GM23338 (cell line): ENCODE data around the gene TMPRSS9. TPM values are rescaled to one million over a fixed set of nuclear protein-coding genes. Genes with fewer than 3 reads are reported as not detected.

Experiments used
- ATAC-seq: fragments of 200-7000 bp; cut with Tn5 transposase; 3 replicates; pipeline ENCODE4 v1.9.1; 2020
- DNase-seq: peaks from one replicate; pipeline ENCODE4 v3.0.0-alpha.2; 2015; ENCODE audit warnings: low spot score
- H2AFZ ChIP-seq: fragments of 200-600 bp; sonication (generic); 2 replicates; pipeline ENCODE4 v1.8.0; 2016; ENCODE audit warnings: antibody characterized with exemption, mild to moderate bottlenecking, moderate library complexity
- H3F3A ChIP-seq: fragments of 200-600 bp; sonication (generic); replicated peaks from 2 replicates; pipeline ENCODE4 v1.8.0; 2017; ENCODE audit warnings: antibody characterized with exemption, mixed run types, low read depth
- H3K27ac ChIP-seq: fragments of 200-600 bp; sonication (generic); 2 replicates; pipeline ENCODE4 v1.6.1; 2016; ENCODE audit warnings: low read depth
- H3K27me3 ChIP-seq: fragments of 200-600 bp; sonication (generic); 2 replicates; pipeline ENCODE4 v1.8.0; 2016; ENCODE audit warnings: mild to moderate bottlenecking, mixed run types, moderate library complexity; ENCODE audit not compliant: insufficient read depth
- H3K36me3 ChIP-seq: fragments of 200-600 bp; sonication (generic); 2 replicates; pipeline ENCODE4 v1.8.0; 2016; ENCODE audit warnings: mild to moderate bottlenecking; ENCODE audit not compliant: insufficient read depth
- H3K4me1 ChIP-seq: fragments of 200-600 bp; sonication (generic); 2 replicates; pipeline ENCODE4 v1.8.0; 2016; ENCODE audit warnings: mild to moderate bottlenecking, moderate library complexity; ENCODE audit not compliant: insufficient read depth
- H3K4me2 ChIP-seq: fragments of 200-600 bp; sonication (generic); 2 replicates; pipeline ENCODE4 v1.7.1; 2017; ENCODE audit warnings: mixed run types
- H3K4me3 ChIP-seq: fragments of 200-600 bp; sonication (generic); 2 replicates; pipeline ENCODE4 v1.6.1; 2016; ENCODE audit warnings: mixed run types
- H3K79me2 ChIP-seq: fragments of 200-600 bp; sonication (generic); replicated peaks from 2 replicates; pipeline ENCODE4 v1.8.0; 2017; ENCODE audit warnings: mild to moderate bottlenecking; ENCODE audit not compliant: insufficient read depth
- H3K9me2 ChIP-seq: fragments of 200-600 bp; sonication (generic); 2 replicates; pipeline ENCODE4 v1.8.0; 2017; ENCODE audit not compliant: insufficient read depth
- H4K20me1 ChIP-seq: fragments of 200-600 bp; sonication (generic); replicated peaks from 2 replicates; pipeline ENCODE4 v1.8.0; 2017; ENCODE audit warnings: mild to moderate bottlenecking; ENCODE audit not compliant: insufficient read depth
- H3K27ac Mint-ChIP-seq: 2 replicates; pipeline ENCODE4 v1.8.0; 2020; ENCODE audit warnings: inconsistent platforms, mild to moderate bottlenecking, moderate library complexity, mixed read lengths
- H3K27me3 Mint-ChIP-seq: 3 replicates; pipeline ENCODE4 v1.8.0; 2022; ENCODE audit warnings: low read depth, mild to moderate bottlenecking, moderate library complexity, mixed read lengths, inconsistent platforms; ENCODE audit not compliant: insufficient read depth, poor library complexity
- H3K36me3 Mint-ChIP-seq: 3 replicates; pipeline ENCODE4 v1.8.0; 2021; ENCODE audit warnings: low read depth, mild to moderate bottlenecking, inconsistent platforms, moderate library complexity, mixed read lengths
- H3K4me1 Mint-ChIP-seq: 3 replicates; pipeline ENCODE4 v1.8.0; 2020; ENCODE audit warnings: mild to moderate bottlenecking, inconsistent platforms, mixed read lengths
- H3K4me3 Mint-ChIP-seq: 3 replicates; pipeline ENCODE4 v1.8.0; 2021; ENCODE audit warnings: moderate library complexity, mild to moderate bottlenecking, inconsistent platforms, mixed read lengths
- H3K9me3 Mint-ChIP-seq: 3 replicates; pipeline ENCODE4 v1.8.0; 2020; ENCODE audit warnings: moderate library complexity, mild to moderate bottlenecking, inconsistent platforms, mixed read lengths
- CREB1 ChIP-seq: fragments of 250-450 bp; sonication (Bioruptor Pico); IDR thresholded peaks from 2 replicates; pipeline ENCODE4 v1.5.0; 2020; ENCODE audit warnings: low read depth, mild to moderate bottlenecking, moderate library complexity
- EZH2 ChIP-seq: fragments of 200-600 bp; sonication (generic); IDR thresholded peaks from one replicate; pipeline ENCODE4 v1.8.0; 2017; ENCODE audit warnings: antibody characterized with exemption, mild to moderate bottlenecking, low read depth; ENCODE audit not compliant: unreplicated experiment
- EZH2phosphoT487 ChIP-seq: fragments of 200-600 bp; sonication (generic); IDR thresholded peaks from one replicate; pipeline ENCODE4 v1.8.1; 2018; ENCODE audit warnings: antibody characterized with exemption; ENCODE audit not compliant: unreplicated experiment
- JUNB ChIP-seq: IDR thresholded peaks from one replicate; pipeline ENCODE4 v1.6.1; 2016; ENCODE audit warnings: antibody characterized with exemption; ENCODE audit not compliant: unreplicated experiment
- NANOG ChIP-seq: IDR thresholded peaks from 2 replicates; pipeline ENCODE4 v1.6.1; 2016; ENCODE audit warnings: antibody characterized with exemption, borderline replicate concordance
- POLR2AphosphoS5 ChIP-seq: IDR thresholded peaks from 2 replicates; pipeline ENCODE4 v1.6.1; 2016; ENCODE audit warnings: antibody characterized with exemption, low read depth
- REST ChIP-seq: IDR thresholded peaks from one replicate; pipeline ENCODE4 v1.6.1; 2018; ENCODE audit warnings: antibody characterized with exemption; ENCODE audit not compliant: unreplicated experiment
- STAT1 ChIP-seq: IDR thresholded peaks from one replicate; pipeline ENCODE4 v1.6.1; 2016; ENCODE audit warnings: antibody characterized with exemption; ENCODE audit not compliant: unreplicated experiment
- ZNF114 ChIP-seq: fragments of 250-450 bp; sonication (Bioruptor Pico); IDR thresholded peaks from 2 replicates; pipeline ENCODE4 v1.5.0; 2020; ENCODE audit warnings: mild to moderate bottlenecking, moderate library complexity
- ZNF331 ChIP-seq: fragments of 250-450 bp; sonication (Bioruptor Pico); IDR thresholded peaks from 2 replicates; pipeline ENCODE4 v1.5.0; 2020; ENCODE audit warnings: low read depth, mild to moderate bottlenecking, moderate library complexity
- polyA plus RNA-seq: library from polyadenylated mRNA; unstranded; fragments of >200 nt; fragmentation: Nextera tagmentation; extraction: Ambion mirVana; gene quantifications from 2 replicates; pipeline ENCODE4 v1.2.1, GENCODE V29; 2016
- total RNA-seq: library from RNA; depleted of rRNA; stranded (reverse); fragments of >200 nt; shearing (Covaris generic); gene quantifications from 2 replicates; pipeline ENCODE4 v1.2.3, GENCODE V29; 2014
- TF ChIP-seq, protein P1 (sequence below): IDR thresholded peaks from 2 replicates; pipeline ENCODE4 v1.6.1; 2016; ENCODE audit warnings: antibody characterized with exemption
- TF ChIP-seq, protein P2 (sequence below): fragments of 250-450 bp; sonication (Bioruptor Pico); IDR thresholded peaks from 2 replicates; pipeline ENCODE4 v1.5.0; 2020; ENCODE audit warnings: mild to moderate bottlenecking, moderate library complexity
- TF ChIP-seq, protein P3 (sequence below), 2 experiments: fragments of 200-600 bp in 1 of 2; sonication (generic) in 1 of 2; conservative IDR thresholded peaks; 2 replicates each; pipeline versions ENCODE4 v1.5.1 to v1.6.1; 2016 to 2017; ENCODE audit warnings: antibody characterized with exemption in 2 of 2, low read depth in 2 of 2, mild to moderate bottlenecking in 2 of 2, moderate library complexity in 1 of 2

Gene TMPRSS9
- total and polyA plus RNA-seq, 2 experiments from 2014 or later = 0.05 to 0.28 TPM

GRCh38 chr19:2326699-2327360 lies 33.2 kb upstream of the TMPRSS9 start:
- 0 out of 2 replicates have a peak overlapping the region, but pooled peaks have one; percentile 95 for H3K27ac Mint-ChIP-seq
- Histone ChIP-seq H3K36me3 (no peaks in the 10 kb centered on the region), H3K9me2 (no peaks in the 10 kb centered on the region), H3K27ac (peak overlapping the region; percentile 61; the same call in 1 of the 2 replicates), H4K20me1 (peaks cover 10% of the 10 kb centered on the region; the same call in 1 of the 2 replicates), H3K4me2 (peak overlapping the region; percentile 93; the same call in 1 of the 2 replicates), H3K4me1 (peaks cover 20% of the 10 kb centered on the region), H3K27me3 (no peaks in the 10 kb centered on the region), H3F3A (0 out of 2 replicates have a peak, but pooled peaks cover 3% of the 10 kb centered on the region), H2AFZ (no peak overlapping the region), H3K4me3 (no peak overlapping the region; the same call in 1 of the 2 replicates), H3K79me2 (peaks cover 60% of the 10 kb centered on the region)
- H3K4me1 Mint-ChIP-seq = peaks cover 39% of the 10 kb centered on the region
- no peak for ATAC-seq
- peak overlapping the region; percentile 52 for H3K4me3 Mint-ChIP-seq
- no peak for DNase-seq
- no peak for TF ChIP-seq ZNF114 (CRISPR knock-in tag)
- TF ChIP-seq POLR2AphosphoS5 = no peak
- TF ChIP-seq JUNB = no peak
- no peak for TF ChIP-seq ZNF331 (CRISPR knock-in tag)
- TF ChIP-seq EZH2 = no peak
- TF ChIP-seq STAT1 = no peak
- TF ChIP-seq, protein P1, sequence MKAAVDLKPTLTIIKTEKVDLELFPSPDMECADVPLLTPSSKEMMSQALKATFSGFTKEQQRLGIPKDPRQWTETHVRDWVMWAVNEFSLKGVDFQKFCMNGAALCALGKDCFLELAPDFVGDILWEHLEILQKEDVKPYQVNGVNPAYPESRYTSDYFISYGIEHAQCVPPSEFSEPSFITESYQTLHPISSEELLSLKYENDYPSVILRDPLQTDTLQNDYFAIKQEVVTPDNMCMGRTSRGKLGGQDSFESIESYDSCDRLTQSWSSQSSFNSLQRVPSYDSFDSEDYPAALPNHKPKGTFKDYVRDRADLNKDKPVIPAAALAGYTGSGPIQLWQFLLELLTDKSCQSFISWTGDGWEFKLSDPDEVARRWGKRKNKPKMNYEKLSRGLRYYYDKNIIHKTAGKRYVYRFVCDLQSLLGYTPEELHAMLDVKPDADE = no peak
- TF ChIP-seq, protein P2, sequence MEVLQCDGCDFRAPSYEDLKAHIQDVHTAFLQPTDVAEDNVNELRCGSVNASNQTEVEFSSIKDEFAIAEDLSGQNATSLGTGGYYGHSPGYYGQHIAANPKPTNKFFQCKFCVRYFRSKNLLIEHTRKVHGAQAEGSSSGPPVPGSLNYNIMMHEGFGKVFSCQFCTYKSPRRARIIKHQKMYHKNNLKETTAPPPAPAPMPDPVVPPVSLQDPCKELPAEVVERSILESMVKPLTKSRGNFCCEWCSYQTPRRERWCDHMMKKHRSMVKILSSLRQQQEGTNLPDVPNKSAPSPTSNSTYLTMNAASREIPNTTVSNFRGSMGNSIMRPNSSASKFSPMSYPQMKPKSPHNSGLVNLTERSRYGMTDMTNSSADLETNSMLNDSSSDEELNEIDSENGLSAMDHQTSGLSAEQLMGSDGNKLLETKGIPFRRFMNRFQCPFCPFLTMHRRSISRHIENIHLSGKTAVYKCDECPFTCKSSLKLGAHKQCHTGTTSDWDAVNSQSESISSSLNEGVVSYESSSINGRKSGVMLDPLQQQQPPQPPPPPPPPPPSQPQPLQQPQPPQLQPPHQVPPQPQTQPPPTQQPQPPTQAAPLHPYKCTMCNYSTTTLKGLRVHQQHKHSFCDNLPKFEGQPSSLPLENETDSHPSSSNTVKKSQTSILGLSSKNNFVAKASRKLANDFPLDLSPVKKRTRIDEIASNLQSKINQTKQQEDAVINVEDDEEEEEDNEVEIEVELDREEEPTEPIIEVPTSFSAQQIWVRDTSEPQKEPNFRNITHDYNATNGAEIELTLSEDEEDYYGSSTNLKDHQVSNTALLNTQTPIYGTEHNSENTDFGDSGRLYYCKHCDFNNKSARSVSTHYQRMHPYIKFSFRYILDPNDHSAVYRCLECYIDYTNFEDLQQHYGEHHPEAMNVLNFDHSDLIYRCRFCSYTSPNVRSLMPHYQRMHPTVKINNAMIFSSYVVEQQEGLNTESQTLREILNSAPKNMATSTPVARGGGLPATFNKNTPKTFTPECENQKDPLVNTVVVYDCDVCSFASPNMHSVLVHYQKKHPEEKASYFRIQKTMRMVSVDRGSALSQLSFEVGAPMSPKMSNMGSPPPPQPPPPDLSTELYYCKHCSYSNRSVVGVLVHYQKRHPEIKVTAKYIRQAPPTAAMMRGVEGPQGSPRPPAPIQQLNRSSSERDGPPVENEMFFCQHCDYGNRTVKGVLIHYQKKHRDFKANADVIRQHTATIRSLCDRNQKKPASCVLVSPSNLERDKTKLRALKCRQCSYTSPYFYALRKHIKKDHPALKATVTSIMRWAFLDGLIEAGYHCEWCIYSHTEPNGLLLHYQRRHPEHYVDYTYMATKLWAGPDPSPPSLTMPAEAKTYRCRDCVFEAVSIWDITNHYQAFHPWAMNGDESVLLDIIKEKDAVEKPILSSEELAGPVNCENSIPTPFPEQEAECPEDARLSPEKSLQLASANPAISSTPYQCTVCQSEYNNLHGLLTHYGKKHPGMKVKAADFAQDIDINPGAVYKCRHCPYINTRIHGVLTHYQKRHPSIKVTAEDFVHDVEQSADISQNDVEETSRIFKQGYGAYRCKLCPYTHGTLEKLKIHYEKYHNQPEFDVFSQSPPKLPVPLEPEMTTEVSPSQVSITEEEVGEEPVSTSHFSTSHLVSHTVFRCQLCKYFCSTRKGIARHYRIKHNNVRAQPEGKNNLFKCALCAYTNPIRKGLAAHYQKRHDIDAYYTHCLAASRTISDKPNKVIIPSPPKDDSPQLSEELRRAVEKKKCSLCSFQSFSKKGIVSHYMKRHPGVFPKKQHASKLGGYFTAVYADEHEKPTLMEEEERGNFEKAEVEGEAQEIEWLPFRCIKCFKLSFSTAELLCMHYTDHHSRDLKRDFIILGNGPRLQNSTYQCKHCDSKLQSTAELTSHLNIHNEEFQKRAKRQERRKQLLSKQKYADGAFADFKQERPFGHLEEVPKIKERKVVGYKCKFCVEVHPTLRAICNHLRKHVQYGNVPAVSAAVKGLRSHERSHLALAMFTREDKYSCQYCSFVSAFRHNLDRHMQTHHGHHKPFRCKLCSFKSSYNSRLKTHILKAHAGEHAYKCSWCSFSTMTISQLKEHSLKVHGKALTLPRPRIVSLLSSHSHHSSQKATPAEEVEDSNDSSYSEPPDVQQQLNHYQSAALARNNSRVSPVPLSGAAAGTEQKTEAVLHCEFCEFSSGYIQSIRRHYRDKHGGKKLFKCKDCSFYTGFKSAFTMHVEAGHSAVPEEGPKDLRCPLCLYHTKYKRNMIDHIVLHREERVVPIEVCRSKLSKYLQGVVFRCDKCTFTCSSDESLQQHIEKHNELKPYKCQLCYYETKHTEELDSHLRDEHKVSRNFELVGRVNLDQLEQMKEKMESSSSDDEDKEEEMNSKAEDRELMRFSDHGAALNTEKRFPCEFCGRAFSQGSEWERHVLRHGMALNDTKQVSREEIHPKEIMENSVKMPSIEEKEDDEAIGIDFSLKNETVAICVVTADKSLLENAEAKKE (CRISPR knock-in tag) = no peak
- no peak for TF ChIP-seq NANOG
- TF ChIP-seq REST = no peak
- no peak for TF ChIP-seq EZH2phosphoT487
- no peak for TF ChIP-seq CREB1 (CRISPR knock-in tag)
- TF ChIP-seq, protein P3, sequence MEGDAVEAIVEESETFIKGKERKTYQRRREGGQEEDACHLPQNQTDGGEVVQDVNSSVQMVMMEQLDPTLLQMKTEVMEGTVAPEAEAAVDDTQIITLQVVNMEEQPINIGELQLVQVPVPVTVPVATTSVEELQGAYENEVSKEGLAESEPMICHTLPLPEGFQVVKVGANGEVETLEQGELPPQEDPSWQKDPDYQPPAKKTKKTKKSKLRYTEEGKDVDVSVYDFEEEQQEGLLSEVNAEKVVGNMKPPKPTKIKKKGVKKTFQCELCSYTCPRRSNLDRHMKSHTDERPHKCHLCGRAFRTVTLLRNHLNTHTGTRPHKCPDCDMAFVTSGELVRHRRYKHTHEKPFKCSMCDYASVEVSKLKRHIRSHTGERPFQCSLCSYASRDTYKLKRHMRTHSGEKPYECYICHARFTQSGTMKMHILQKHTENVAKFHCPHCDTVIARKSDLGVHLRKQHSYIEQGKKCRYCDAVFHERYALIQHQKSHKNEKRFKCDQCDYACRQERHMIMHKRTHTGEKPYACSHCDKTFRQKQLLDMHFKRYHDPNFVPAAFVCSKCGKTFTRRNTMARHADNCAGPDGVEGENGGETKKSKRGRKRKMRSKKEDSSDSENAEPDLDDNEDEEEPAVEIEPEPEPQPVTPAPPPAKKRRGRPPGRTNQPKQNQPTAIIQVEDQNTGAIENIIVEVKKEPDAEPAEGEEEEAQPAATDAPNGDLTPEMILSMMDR (conservative IDR thresholded peaks at IDR 0.05; ENCODE audit: low read depth in 2 of 2) = no peak
- H3K9me3 Mint-ChIP-seq = peaks cover 3% of the 10 kb centered on the region; the same call in 1 of the 3 replicates
- H3K27me3 Mint-ChIP-seq = peaks cover 37% of the 10 kb centered on the region
- peaks cover 32% of the 10 kb centered on the region for H3K36me3 Mint-ChIP-seq
